Measurements from ENCODE around the gene EPB41L4A. TPM values are rescaled to one million over a fixed set of nuclear protein-coding genes. Genes with fewer than 3 reads are reported as not detected.

Gene EPB41L4A
- total and polyA plus RNA-seq, 2 donors from 2014 or later: 10.2 to 39.0 TPM

DNA sequence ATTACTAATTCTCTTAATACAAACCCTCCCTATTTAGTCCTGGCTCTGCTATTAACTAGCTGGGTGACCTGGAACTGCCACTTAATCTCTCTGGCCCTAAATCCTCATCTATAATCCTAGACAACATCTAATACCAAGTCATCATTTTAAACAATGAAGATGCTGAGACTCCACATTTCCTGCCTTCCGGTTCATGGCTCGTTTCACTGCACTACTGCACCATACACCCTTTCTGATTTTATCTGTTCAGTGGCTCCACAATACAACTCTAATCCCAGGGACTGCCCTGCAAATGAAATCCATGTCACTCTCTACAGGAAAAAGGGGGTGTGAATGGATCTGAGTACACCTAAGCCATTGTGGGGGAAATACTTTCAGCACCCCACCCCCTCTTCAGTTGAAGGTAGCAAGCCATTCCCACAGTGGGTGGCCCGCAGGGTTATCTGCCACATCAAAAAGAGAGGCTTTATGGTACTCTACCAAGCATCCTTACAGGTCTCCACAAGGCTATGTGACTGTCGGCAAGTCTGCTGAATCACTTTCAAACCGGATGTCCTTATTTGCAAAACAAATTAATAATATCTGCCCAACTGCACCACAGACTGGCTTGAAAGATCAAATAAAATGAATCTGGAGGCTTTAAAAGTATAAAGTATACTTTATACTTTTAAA lies 89.5 kb downstream of the EPB41L4A start:
- FAIRE-seq: no peak

GRCh38 chr5:112323166-112323565 lies 95.9 kb downstream of the EPB41L4A start:
- intact Hi-C loops (cut with DNase I): no loop called here
- FAIRE-seq: no peak
- no peaks in the 10 kb centered on the region for H3K9me3 ChIP-seq (ENCODE audit: control insufficient read depth in 2 of 3, insufficient read depth in 1 of 3, low read length in 3 of 3)

More for the DNA sequence above, 89.5 kb downstream of the EPB41L4A start:
- H3K27me3 ChIP-seq (ENCODE audit: control insufficient read depth, insufficient read depth, low read length): no peaks in the 10 kb centered on the region
- peaks cover 0 to 14% (median 14%) of the 10 kb centered on the region in 3 donors for H3K4me1 ChIP-seq (ENCODE audit: control insufficient read depth in 2 of 3, insufficient read depth in 2 of 3, low read depth in 1 of 3, low read length in 3 of 3)
- DNase-seq: peak in 1 of 5 donors; percentile 16
- no peaks in the 10 kb centered on the region for H3K9me3 ChIP-seq (ENCODE audit: control insufficient read depth in 2 of 3, insufficient read depth in 1 of 3, low read length in 3 of 3)
- no peaks in the 10 kb centered on the region for H3K36me3 ChIP-seq (ENCODE audit: control insufficient read depth in 2 of 3, insufficient read depth in 3 of 3, low read length in 3 of 3)
- no peak overlapping the region for H3K27ac ChIP-seq (ENCODE audit: low read depth in 2 of 2, low read length in 2 of 2)
- intact Hi-C loops (cut with DNase I): no loop called here
- H3K9ac ChIP-seq (ENCODE audit: low read length in 3 of 3): no peak overlapping the region
- H3K4me3 ChIP-seq (ENCODE audit: low read length in 3 of 3): no peak overlapping the region
- TF ChIP-seq CTCF (IDR thresholded peaks at IDR 0.05; ENCODE audit: borderline replicate concordance, extremely low read depth, insufficient read depth): no peak

GRCh38 chr5:112320408-112320807 lies 98.7 kb downstream of the EPB41L4A start:
- no peak for FAIRE-seq

More at GRCh38 chr5:112323166-112323565, 95.9 kb downstream of the EPB41L4A start:
- no peaks in the 10 kb centered on the region for H3K4me1 ChIP-seq (ENCODE audit: control insufficient read depth in 2 of 3, insufficient read depth in 2 of 3, low read depth in 1 of 3, low read length in 3 of 3)
- no peak for TF ChIP-seq CTCF (IDR thresholded peaks at IDR 0.05; ENCODE audit: borderline replicate concordance, extremely low read depth, insufficient read depth)
- H3K36me3 ChIP-seq (ENCODE audit: control insufficient read depth in 2 of 3, insufficient read depth in 3 of 3, low read length in 3 of 3): no peaks in the 10 kb centered on the region
- H3K4me3 ChIP-seq (ENCODE audit: low read length in 3 of 3): no peak overlapping the region
- no peak overlapping the region for H3K9ac ChIP-seq (ENCODE audit: low read length in 3 of 3)
- DNase-seq: no peak
- no peak overlapping the region for H3K27ac ChIP-seq (ENCODE audit: low read depth in 2 of 2, low read length in 2 of 2)
- no peaks in the 10 kb centered on the region for H3K27me3 ChIP-seq (ENCODE audit: control insufficient read depth, insufficient read depth, low read length)

More at GRCh38 chr5:112320408-112320807, 98.7 kb downstream of the EPB41L4A start:
- DNase-seq: peak in 2 of 5 donors; percentile 24 to 25
- H3K9me3 ChIP-seq (ENCODE audit: control insufficient read depth in 2 of 3, insufficient read depth in 1 of 3, low read length in 3 of 3): no peaks in the 10 kb centered on the region
- H3K4me3 ChIP-seq (ENCODE audit: low read length in 3 of 3): no peak overlapping the region
- H3K4me1 ChIP-seq (ENCODE audit: control insufficient read depth in 2 of 3, insufficient read depth in 2 of 3, low read depth in 1 of 3, low read length in 3 of 3): peaks cover 0 to 3% (median 0%) of the 10 kb centered on the region in 3 donors
- TF ChIP-seq CTCF (IDR thresholded peaks at IDR 0.05; ENCODE audit: borderline replicate concordance, extremely low read depth, insufficient read depth): no peak
- intact Hi-C loops (cut with DNase I): no loop called here
- H3K27me3 ChIP-seq (ENCODE audit: control insufficient read depth, insufficient read depth, low read length): no peaks in the 10 kb centered on the region
- no peak overlapping the region for H3K27ac ChIP-seq (ENCODE audit: low read depth in 2 of 2, low read length in 2 of 2)
- no peaks in the 10 kb centered on the region for H3K36me3 ChIP-seq (ENCODE audit: control insufficient read depth in 2 of 3, insufficient read depth in 3 of 3, low read length in 3 of 3)
- no peak overlapping the region for H3K9ac ChIP-seq (ENCODE audit: low read length in 3 of 3)
